Vagina (tissue), 2 donors: ENCODE results near the gene MAVS.

ENCODE experiments used
- POLR2A ChIP-seq, 2 donors: fragments of 450-650 bp; IDR thresholded peaks; one replicate each; pipeline ENCODE4 v1.6.1; 2017; ENCODE audit warnings: antibody characterized with exemption in 2 of 2, mild to moderate bottlenecking in 2 of 2, moderate library complexity in 2 of 2
- TF ChIP-seq, protein P1 (sequence below), 3 experiments: fragments of 450-650 bp in 2 of 3; fragments of 200-600 bp in 1 of 3; sonication (generic) in 1 of 3; IDR thresholded peaks; one replicate each; pipeline ENCODE4 v1.5.1; 2017 to 2019; ENCODE audit warnings: antibody characterized with exemption in 3 of 3, mild to moderate bottlenecking in 2 of 3, moderate library complexity in 2 of 3

DNA sequence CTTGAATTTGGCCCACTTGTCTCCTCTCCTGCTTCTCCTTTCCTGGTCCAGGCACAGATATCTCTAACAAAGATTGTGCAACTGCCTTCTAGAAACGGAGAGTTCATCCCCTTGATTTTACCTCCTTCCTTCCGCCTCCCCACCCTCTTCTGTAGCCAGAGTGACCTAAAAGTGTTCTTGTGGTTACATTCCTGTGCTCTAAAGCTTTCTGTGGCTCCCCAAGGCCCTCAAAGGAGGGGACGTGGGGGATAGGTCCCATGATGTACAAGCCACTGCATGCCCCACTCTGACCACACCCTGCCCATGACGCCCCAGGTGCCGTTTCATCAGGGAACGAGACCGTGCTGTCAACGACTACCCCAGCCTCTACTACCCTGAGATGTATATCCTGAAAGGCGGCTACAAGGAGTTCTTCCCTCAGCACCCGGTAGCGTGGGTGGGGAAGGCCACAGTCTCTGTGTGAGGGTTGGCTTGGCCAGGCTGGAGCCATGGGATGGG is 42.3 kb upstream of the MAVS start:
- no peak for TF ChIP-seq POLR2A (IDR thresholded peaks at IDR 0.05)
- TF ChIP-seq, protein P1, sequence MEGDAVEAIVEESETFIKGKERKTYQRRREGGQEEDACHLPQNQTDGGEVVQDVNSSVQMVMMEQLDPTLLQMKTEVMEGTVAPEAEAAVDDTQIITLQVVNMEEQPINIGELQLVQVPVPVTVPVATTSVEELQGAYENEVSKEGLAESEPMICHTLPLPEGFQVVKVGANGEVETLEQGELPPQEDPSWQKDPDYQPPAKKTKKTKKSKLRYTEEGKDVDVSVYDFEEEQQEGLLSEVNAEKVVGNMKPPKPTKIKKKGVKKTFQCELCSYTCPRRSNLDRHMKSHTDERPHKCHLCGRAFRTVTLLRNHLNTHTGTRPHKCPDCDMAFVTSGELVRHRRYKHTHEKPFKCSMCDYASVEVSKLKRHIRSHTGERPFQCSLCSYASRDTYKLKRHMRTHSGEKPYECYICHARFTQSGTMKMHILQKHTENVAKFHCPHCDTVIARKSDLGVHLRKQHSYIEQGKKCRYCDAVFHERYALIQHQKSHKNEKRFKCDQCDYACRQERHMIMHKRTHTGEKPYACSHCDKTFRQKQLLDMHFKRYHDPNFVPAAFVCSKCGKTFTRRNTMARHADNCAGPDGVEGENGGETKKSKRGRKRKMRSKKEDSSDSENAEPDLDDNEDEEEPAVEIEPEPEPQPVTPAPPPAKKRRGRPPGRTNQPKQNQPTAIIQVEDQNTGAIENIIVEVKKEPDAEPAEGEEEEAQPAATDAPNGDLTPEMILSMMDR (IDR thresholded peaks at IDR 0.05): no peak
